H1 (cell line): ENCODE data around the gene GALT. TPM values are rescaled to one million over a fixed set of nuclear protein-coding genes. Genes with fewer than 3 reads are reported as not detected.

Source experiments
- BRCA1 ChIP-seq: IDR thresholded peaks from 2 replicates; pipeline ENCODE4 v1.6.1; 2012; ENCODE audit warnings: low read depth, low read length, improper control_type of control experiment
- CEBPB ChIP-seq: IDR thresholded peaks from 2 replicates; pipeline ENCODE4 v1.6.1; 2012; ENCODE audit warnings: low read depth, low read length
- CHD7 ChIP-seq: fragments of 300-600 bp; sonication (generic); IDR thresholded peaks from 2 replicates; pipeline ENCODE4 v1.7.1; 2012; ENCODE audit warnings: low read length, moderate library complexity, mild to moderate bottlenecking, inconsistent platforms; ENCODE audit not compliant: insufficient replicate concordance
- EP300 ChIP-seq, 2 experiments: IDR thresholded peaks; 1 replicate in 1 of 2; 2 replicates in 1 of 2; pipeline ENCODE4 v1.6.1; 2011 to 2012; ENCODE audit warnings: low read depth in 2 of 2, low read length in 2 of 2, mild to moderate bottlenecking in 2 of 2, borderline replicate concordance in 1 of 2, inconsistent platforms in 1 of 2, moderate library complexity in 1 of 2
- JUN ChIP-seq: IDR thresholded peaks from 2 replicates; pipeline ENCODE4 v1.6.1; 2011; ENCODE audit warnings: low read depth, mild to moderate bottlenecking, improper control_type of control experiment, low read length
- KDM5A ChIP-seq: fragments of 200-600 bp; IDR thresholded peaks from 2 replicates; pipeline ENCODE4 v1.7.1; 2012; ENCODE audit warnings: mild to moderate bottlenecking, low read length, inconsistent platforms, mixed read lengths
- RFX5 ChIP-seq: IDR thresholded peaks from 2 replicates; pipeline ENCODE4 v1.6.1; 2011; ENCODE audit warnings: low read depth, low read length, improper control_type of control experiment, borderline replicate concordance
- RXRA ChIP-seq: IDR thresholded peaks from 2 replicates; pipeline ENCODE4 v1.6.1; 2011; ENCODE audit warnings: low read depth, mild to moderate bottlenecking, low read length, moderate library complexity; ENCODE audit not compliant: insufficient read depth
- SIX5 ChIP-seq: IDR thresholded peaks from 2 replicates; pipeline ENCODE4 v1.6.1; 2011; ENCODE audit warnings: mild to moderate bottlenecking, low read depth, low read length
- SRF ChIP-seq: IDR thresholded peaks from 2 replicates; pipeline ENCODE4 v1.6.1; 2011; ENCODE audit warnings: mild to moderate bottlenecking, low read depth, low read length, moderate library complexity
- polyA plus RNA-seq, 7 experiments: library from polyadenylated mRNA; depleted of rRNA in 3 of 7; stranded (reverse) in 5 of 7; unstranded in 2 of 7; fragments of >200 nt in 5 of 7; fragments of 200-250 nt in 2 of 7; gene quantifications; 1 replicate in 5 of 7; 2 replicates in 1 of 7; 4 replicates in 1 of 7; pipeline versions ENCODE4 v1.2.1 to v1.2.3, GENCODE V29; 2011 to 2013; ENCODE audit warnings: missing spikeins in 2 of 7, mixed read lengths in 2 of 7
- total RNA-seq: library from RNA; stranded (reverse); fragmentation: NEBNext Ultra II Directional; extraction: Animal tissue kit (Norgen Biotek cat#: 25700); gene quantifications from 2 replicates; pipeline ENCODE4 v1.2.1, GENCODE V29; 2021

GALT gene
- total and polyA plus RNA-seq, 2 of the 8 experiments (the other 6 are each of a cell fraction or from before 2014, with no cell fraction given) = 21.9 to 50.6 TPM

- TF ChIP-seq CHD7 (no peak), RXRA (no peak), SIX5 (no peak), EP300 (IDR thresholded peaks at IDR 0.05; ENCODE audit: borderline replicate concordance in 1 of 2, low read depth in 2 of 2, low read length in 2 of 2) (no peak), RFX5 (no peak), CEBPB (no peak), BRCA1 (no peak), SRF (no peak), KDM5A (no peak), JUN (no peak)
Measured at GRCh38 chr9:34664281-34665066, 18.0 kb downstream of the GALT start (continued).
